HG03571 (cell line): Measurements from ENCODE around the gene MUC2.

ENCODE experiments used
- ATAC-seq: cut with Tn5 transposase; IDR thresholded peaks from one replicate; pipeline ENCODE4 v1.9.1; 2021; ENCODE audit not compliant: unreplicated experiment

MUC2 gene

DNA sequence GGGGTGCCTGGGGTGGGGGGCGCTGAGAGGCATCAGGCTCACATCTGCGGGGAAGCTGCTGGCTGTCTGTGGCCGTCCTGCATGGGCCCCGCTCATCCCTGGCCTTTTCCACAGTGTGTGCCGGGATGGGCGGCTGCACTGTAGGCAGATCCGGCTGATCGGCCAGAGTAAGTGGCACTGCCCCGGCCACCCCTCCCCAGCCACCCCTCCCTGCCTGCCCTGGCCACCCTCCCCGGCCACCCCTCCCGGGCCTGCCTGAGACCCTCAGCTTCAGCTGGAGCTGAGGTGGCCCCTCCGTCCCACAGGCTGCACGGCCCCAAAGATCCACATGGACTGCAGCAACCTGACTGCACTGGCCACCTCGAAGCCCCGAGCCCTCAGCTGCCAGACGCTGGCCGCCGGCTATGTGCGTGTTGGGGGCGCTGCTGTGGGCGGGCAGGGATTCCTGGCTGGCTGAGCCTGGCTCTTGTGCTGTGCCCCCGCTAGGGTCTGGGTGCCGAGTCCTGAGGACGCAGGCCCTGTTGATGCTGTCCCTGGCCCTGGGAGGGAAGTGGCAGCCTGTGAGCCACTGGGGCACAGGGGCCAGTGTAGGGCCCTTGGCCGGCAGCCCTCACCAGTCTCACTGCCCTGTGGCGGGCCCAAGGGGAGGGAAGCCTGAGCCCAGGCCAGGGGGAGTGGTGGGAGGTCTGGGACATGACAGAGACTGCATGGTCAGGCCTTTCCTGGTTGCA, 10.9 kb downstream of the MUC2 start:
- no peak for ATAC-seq

DNA sequence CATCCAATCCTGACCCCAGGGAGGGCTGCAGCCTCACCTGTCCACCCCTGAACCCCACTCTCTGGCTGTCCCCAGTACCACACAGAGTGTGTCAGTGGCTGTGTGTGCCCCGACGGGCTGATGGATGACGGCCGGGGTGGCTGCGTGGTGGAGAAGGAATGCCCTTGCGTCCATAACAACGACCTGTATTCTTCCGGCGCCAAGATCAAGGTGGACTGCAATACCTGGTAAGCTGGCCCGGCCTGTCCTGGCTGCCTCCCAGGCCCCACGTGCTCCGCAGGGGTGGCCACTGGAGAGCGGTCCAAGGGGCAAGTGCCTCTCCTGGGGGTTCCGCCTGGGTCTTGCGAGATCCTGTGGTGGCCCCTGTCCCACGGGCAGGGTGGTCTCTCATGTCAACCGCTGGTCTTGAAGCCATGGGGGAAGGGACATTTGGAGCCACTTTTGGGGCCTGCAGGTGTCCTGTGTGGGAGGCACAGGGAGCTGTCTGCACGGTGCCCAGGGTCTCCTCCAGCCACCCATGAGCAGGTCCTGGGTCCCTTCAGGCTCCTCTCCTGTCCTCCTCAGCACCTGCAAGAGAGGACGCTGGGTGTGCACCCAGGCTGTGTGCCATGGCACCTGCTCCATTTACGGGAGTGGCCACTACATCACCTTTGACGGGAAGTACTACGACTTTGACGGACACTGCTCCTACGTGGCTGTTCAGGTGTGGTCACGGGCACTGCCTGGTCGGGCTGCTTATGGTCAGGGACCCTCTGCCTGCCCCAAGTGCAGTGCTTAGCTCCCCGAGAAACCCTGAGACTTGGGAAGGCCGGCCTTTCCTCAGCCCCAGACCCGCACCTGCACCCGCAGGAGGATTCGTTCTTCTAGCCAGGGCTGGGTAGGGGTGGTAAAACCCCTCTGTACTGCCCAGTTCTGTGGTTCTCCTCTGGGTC, 11.8 kb downstream of the MUC2 start:
- ATAC-seq = no peak

DNA sequence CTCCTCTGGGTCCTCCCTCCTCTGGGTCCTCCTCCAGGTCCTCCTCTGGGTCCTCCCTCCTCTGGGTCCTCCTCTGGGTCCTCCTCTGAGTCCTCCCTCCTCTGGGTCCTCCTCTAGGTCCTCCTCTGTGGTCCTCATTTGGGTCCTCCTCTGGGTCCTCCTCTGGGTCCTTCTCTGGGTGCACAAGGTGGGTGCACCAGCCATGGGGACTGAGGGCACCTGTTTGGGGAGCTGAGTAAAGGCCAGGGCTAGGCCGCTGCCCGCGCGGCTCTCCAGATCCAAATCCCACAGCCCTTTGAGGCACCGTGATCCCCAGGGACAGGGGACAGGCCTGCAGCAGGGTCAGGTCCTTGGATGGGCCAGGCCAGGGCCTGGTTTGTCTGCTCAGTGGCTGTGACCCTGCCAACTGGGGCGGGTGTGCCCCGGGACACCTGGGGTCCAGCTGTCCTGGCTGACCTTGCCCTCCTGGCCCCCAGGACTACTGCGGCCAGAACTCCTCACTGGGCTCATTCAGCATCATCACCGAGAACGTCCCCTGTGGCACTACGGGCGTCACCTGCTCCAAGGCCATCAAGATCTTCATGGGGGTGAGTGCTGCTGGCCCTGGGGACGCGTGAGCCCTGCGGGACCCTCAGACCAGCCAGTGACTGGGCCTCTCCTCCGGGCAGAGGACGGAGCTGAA, 12.7 kb downstream of the MUC2 start:
- no peak for ATAC-seq

DNA sequence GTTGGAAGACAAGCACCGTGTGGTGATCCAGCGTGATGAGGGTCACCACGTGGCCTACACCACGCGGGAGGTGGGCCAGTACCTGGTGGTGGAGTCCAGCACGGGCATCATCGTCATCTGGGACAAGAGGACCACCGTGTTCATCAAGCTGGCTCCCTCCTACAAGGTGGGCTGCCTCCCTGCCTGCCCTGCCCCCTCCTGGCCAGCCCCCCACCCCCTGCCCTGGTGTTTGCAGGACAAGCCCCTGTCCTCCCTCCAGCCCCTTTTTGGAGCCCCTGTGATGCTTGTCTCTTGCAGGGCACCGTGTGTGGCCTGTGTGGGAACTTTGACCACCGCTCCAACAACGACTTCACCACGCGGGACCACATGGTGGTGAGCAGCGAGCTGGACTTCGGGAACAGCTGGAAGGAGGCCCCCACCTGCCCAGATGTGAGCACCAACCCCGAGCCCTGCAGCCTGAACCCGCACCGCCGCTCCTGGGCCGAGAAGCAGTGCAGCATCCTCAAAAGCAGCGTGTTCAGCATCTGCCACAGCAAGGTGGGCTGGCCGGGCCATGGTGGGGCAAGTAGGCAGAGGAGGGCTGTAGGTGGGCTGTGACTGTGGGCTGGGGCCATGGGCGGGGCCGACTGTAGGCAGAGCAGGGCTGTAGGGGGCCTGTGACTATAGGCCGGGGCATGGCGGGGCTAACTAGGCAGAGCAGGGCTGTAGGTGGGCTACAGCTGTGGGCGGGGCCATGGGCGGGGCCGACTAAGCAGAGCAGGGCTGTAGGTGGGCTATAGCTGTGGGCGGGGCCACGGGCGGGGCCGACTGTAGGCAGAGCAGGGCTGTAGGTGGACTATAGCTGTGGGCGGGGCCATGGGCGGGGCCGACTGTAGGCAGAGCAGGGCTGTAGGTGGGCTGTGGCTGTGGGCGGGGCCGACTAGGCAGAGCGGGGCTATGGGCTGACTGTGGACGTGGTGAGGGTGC, 13.6 kb downstream of the MUC2 start:
- no peak for ATAC-seq

DNA sequence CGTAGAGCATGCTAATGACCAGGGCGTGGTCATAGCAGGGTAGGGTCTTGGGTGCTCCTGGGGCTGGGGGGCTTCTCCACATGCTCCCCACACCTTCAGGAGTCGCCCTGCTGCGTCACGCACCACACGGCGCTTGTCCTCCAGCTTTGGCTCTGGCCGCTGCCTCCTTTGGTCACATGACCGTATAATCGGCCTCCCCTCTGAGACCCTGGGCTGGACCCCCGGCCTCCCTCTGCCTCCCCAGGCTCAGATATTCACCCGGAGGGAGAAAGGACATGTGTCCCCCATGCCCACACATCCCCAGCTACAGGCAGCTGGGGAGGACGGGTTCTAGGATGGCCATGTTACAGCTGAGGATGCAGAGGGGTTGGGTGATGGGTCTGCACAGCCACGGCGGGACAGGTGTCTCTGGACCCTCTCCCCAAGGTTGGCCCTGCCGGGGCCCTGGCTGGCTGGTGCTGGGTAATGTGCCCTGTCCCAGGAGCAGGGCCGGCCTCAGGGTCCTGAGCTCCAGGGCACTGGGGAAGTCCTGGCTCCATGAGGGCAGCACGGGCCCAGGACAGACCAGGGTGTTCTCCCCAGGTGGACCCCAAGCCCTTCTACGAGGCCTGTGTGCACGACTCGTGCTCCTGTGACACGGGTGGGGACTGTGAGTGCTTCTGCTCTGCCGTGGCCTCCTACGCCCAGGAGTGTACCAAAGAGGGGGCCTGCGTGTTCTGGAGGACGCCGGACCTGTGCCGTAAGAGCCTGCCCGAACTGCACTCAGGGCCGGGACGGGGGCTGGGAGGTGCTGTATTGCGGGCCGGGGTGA, 14.5 kb downstream of the MUC2 start:
- ATAC-seq = no peak

DNA sequence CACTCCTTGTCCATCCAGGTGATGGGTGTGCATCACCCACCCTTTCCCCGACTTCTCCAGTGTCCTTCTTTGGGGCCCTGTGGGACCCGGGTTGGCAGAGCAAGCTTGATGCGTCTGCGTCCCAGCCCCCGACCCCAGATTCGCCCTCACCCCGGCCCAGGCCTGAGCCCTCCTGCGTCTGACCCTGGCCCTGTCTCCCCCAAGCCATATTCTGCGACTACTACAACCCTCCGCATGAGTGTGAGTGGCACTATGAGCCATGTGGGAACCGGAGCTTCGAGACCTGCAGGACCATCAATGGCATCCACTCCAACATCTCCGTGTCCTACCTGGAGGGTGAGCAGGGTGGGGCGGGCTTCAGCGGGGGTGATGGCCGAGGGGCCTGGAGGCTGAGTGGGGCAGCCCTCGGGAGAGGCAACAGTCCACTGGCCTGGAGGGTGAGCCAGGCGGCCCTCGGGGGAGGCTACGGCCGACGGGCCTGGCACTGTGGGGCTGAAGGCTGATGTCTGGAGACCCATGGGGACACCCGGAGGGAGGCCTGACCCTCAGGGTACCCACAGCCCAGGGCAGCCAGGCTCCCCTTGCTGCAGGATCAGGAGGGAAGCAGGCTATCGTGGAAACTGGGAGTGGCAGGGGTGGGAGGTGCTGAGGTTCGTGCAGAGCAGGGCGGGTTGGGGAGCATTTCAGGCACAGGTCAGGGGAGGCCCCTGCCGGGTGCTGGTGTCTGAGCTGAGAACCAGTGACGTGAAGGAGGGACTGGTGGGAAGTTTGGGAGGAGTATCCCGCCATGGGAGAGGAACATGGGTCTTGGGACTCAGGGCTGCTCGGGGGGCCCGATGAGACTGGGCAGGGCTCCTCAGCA, 15.3 kb downstream of the MUC2 start:
- no peak for ATAC-seq

DNA sequence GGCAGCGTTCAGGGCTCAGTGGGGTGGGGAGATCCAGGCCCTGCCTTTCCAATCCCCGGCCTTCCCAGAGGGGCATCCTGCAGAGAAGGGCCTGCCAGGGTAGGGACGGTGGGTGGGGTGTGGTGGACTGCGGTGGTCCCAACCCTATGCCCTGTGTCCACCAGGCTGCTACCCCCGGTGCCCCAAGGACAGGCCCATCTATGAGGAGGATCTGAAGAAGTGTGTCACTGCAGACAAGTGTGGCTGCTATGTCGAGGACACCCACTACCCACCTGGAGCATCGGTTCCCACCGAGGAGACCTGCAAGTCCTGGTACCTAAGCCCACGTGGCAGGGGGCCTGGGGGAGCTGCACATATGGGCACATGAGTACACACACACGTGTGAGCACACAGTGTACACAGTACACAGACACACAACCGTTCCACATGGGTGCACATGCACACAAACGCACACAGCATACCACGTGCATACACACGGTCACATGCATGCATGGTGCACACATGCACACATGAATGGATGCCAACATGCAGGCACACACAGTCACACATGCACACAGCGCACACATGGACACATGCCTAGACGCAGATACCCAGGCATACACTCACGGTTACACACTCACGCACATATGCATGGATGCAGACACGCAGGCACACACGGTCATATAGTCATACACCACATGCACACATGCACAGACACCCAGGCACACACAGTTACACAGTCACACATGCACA, 16.1 kb downstream of the MUC2 start:
- no peak for ATAC-seq

DNA sequence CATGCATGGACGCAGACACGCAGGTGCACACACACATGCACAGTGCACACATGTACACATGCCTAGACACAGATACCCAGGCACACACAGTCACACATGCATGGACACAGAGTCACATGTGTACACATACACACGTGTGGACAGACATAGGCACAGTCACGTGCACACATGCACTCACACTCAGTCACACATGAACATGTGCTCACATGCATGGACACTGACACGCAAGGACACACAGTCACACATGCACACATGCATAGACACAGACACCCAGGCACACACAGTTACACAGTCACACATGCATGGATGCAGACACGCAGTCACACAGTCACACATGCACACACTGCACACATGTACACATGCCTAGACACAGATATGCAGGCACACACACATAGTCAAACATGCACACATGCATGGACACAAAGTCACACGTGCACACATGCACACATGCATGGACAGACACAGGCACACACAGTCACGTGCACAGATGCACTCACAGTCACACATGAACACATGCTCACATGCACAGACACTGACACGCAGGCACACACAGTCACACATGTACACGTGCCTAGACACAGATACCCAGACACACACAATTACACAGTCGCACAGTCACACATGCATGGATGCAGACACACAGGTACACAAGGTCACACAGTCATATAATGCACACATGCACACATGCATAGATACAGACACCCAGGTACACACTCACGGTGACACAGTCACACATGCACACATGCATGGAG, 16.8 kb downstream of the MUC2 start:
- ATAC-seq = no peak

DNA sequence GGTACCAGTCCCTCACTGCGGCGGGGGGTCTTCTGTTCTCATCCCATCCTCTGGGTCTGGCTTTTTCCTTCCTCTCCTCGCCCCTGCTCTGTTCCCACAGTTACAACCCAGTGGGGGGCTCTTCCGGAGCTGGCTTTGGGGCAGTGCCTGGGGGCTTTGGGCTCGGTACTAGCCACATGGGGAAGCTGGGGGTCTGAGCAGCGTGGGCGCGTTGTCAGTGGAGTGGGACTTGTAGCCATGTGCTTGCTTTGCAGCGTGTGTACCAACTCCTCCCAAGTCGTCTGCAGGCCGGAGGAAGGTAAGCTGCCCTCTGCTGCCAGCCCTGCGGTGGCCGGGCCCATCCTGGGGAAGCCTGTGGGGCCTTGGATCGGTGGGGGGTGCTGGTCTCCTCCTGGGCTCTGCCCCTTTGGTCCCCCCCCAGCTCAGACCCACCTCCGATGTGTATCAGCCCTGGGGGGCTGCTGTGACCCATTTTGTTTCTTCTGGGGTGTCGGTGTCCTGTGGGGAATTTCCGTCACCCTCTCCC, 17.5 kb downstream of the MUC2 start:
- no peak for ATAC-seq

DNA sequence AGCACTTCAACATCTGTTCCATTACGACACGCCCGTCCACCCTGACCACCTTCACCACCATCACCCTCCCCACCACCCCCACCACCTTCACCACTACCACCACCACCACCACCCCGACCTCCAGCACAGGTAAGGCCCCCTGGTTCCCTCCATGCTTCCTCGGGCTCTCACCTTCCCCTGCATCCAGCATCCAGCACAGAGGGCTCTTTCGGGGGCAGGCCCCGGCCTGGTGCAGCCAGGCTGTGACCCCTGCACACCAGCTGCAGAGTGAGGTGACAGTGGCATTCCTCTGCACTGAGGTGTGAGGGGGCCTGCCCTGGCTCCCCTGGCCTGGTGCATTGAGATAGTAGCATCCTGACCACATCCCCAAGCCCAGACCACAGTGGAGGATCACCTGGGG, 18.2 kb downstream of the MUC2 start:
- ATAC-seq = no peak

DNA sequence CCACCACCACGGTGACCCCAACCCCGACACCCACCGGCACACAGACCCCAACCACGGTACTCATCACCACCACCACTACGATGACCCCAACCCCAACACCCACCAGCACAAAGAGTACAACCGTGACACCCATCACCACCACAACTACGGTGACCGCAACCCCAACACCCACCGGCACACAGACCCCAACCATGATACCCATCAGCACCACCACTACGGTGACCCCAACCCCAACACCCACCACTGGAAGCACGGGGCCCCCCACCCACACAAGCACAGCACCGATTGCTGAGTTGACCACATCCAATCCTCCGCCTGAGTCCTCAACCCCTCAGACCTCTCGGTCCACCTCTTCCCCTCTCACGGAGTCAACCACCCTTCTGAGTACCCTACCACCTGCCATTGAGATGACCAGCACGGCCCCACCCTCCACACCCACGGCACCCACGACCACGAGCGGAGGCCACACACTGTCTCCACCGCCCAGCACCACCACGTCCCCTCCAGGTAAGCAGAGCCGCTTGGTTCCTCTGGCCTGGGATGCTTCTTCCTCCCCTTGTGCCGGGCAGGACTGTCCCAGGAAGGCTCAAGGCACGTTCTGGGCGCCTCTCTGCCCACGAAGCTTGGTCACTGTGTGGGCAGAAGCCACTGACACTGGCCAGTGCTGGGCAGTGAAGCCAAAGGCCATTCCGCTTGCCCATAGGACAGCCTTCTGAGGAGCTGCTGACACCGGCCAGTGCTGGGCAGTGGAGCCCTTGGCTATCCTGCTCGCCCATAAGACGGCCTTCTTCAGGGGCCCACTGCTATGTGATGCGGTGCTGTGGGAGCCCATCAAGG, 25.1 kb downstream of the MUC2 start:
- ATAC-seq = no peak

DNA sequence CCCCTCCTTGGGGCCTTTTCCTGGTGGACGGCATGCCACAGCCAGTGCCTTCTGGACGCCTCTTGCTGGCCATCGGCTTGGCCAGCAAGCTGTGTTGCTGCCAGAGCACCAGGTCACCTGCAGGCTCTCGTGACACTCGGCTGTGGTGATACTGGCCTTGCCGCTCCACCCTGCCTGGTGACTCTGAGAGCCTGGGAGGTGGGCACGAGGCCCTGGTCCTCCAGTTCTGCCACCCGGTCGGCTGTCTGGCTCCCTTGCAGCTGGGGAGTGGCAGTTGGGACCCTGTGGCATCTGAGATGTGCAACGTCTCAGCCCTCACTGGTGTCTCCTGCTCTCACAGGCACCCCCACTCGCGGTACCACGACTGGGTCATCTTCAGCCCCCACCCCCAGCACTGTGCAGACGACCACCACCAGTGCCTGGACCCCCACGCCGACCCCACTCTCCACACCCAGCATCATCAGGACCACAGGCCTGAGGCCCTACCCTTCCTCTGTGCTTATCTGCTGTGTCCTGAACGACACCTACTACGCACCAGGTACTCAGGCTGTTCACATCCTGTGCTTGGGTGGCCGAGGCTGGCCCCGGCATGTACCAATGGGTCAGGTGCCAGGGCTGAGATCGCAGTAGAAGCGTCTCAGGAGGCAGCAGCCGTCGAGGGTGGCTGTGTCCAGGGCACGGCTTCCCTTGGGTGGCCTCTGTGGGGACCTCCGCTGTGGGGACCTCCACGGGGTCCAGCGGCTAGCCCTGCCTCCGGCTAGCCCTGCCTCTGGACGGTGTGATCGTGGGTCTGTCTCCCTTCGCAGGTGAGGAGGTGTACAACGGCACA, 26.0 kb downstream of the MUC2 start:
- no peak for ATAC-seq

DNA sequence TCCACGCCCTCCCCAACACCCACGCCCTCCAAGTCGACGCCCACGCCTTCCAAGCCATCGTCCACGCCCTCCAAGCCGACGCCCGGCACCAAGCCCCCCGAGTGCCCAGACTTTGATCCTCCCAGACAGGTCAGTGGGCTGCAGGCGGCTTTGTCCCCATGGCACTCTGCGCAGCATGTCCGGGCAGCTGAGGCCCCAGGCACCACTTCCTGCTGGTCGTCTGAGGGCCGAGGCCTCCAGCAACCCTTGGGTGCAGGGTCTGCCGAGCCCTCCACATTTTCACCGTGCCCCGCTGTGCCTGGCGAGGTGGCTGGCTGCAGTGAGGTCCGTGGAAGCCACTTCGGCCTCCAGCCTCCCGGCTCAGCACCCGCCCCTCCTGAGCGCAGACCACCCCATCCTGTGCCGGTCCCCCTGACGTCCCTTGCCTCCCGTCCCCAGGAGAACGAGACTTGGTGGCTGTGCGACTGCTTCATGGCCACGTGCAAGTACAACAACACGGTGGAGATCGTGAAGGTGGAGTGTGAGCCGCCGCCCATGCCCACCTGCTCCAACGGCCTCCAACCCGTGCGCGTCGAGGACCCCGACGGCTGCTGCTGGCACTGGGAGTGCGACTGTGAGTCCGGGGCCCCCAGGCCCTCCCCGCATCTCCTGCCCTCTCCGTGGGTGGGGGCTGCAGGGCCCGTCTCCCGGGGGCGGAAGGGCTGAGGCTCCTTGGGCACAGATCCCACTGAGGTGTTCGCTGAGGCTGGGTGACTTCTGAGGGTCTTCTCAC, 26.8 kb downstream of the MUC2 start:
- no peak for ATAC-seq

DNA sequence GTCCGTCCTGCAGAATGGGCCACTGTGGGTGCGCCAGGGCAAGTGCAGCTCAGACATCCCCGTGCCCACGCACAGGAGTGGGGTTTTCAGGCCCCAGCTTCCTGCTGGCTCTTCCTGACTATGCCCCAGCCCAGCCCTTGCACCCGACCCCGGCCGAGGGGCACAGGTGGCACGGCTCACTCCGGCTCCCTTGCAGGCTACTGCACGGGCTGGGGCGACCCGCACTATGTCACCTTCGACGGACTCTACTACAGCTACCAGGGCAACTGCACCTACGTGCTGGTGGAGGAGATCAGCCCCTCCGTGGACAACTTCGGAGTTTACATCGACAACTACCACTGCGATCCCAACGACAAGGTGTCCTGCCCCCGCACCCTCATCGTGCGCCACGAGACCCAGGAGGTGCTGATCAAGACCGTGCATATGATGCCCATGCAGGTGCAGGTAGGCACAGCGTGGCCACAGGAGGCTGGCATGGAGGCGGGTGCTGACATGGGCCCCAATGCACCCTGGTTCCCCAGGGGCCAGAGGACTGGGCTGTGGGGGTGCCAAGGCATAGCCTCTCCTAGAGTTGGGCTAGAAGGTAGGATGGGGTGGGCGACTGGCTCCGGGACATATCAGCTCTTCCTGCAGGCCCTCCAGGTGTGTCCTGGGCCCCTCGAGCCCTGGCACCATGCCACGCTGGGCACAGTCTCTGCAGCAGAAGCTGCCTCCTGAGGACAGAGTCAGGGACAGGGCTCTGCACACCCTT, 27.7 kb downstream of the MUC2 start:
- ATAC-seq = no peak
